RPMI8226 (cell line): ENCODE measurements around the gene EIPR1.

Experiments
- DNase-seq: peaks from one replicate; pipeline ENCODE4 v3.0.0-alpha.2; 2015

EIPR1 gene

DNA sequence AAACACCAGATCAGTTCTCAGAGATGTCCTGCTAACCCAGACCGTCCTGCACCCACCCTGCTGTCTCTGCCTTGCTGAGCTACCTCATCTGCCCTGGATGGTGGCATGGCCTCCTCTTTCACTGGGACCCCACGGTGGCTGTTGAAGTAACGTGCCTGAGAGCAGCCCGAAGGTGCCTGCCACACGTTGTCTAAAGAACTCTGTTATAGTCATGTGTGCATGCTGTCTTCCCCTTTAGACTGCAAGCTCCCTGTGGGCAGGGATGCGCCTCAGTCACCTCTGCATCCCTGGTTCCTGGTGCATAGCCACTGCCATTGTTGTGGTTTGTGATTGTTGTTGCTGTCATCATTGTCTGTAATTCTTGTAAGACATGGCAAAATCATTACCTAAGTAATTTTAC is 235.9 kb downstream of the EIPR1 start:
- no peak for DNase-seq

DNA sequence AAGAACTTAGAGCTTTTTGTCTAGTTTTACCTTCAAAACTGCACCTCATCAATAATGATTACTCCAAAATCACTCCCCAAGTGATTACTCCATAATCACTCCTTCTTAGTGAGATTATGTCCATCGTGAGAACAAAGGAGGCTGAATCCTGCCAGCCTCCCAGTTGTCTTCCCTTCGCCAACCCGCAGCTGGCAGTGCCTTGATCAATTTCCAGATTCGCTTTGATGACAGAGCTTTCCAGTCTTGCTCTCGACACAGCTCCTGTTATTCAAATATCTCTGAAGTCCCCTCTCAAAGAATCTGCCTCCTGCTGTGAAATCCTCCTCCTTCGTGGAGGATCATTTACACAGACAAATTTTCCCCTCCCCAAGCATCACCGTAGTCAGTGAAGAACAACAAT is 237.7 kb downstream of the EIPR1 start:
- DNase-seq, result no peak
